Dendritic cell treated with granulocyte-macrophage colony-stimulating factor and Interleukin-4, amounts not matched to agents 40 ng/mL and 50 ng/mL, for 4 days (primary cell): ENCODE results near the gene KIF11.

Experiments used
- H3K27ac Mint-ChIP-seq: one replicate; pipeline ENCODE4 v1.8.0; 2022; ENCODE audit warnings: mild to moderate bottlenecking, mixed read lengths
- H3K27me3 Mint-ChIP-seq: one replicate; pipeline ENCODE4 v1.8.0; 2022; ENCODE audit warnings: mild to moderate bottlenecking, mixed read lengths
- H3K36me3 Mint-ChIP-seq: one replicate; pipeline ENCODE4 v1.8.0; 2022; ENCODE audit warnings: low read depth, mixed read lengths
- H3K4me1 Mint-ChIP-seq: one replicate; pipeline ENCODE4 v1.8.0; 2022; ENCODE audit warnings: low read depth, mixed read lengths
- H3K4me3 Mint-ChIP-seq: one replicate; pipeline ENCODE4 v1.8.0; 2022; ENCODE audit warnings: mild to moderate bottlenecking, moderate library complexity, mixed read lengths
- H3K9me3 Mint-ChIP-seq: one replicate; pipeline ENCODE4 v1.8.0; 2022; ENCODE audit warnings: mixed read lengths
- intact Hi-C: fragments of 100-400 bp; cut with micrococcal nuclease; formaldehyde crosslinking; loops from one replicate; pipeline ENCODE4 v1.15.0; 2022

Gene KIF11

GRCh38 chr10:92695679-92696605 is 103.0 kb downstream of the KIF11 start:
- H3K27ac Mint-ChIP-seq: no peak overlapping the region
- intact Hi-C loops: no loop called here

GRCh38 chr10:92696606-92697383 is 103.9 kb downstream of the KIF11 start:
- peak overlapping the region; percentile 2 for H3K27ac Mint-ChIP-seq
- H3K9me3 Mint-ChIP-seq: no peaks in the 10 kb centered on the region
- H3K4me3 Mint-ChIP-seq: no peak overlapping the region
- intact Hi-C loops: no loop called here
- peaks cover 22% of the 10 kb centered on the region for H3K27me3 Mint-ChIP-seq
- peaks cover 41% of the 10 kb centered on the region for H3K36me3 Mint-ChIP-seq
- peaks cover 54% of the 10 kb centered on the region for H3K4me1 Mint-ChIP-seq

More at GRCh38 chr10:92695679-92696605, 103.0 kb downstream of the KIF11 start:
- Mint-ChIP-seq H3K27me3 (peaks cover 19% of the 10 kb centered on the region), H3K4me3 (no peak overlapping the region), H3K9me3 (no peaks in the 10 kb centered on the region), H3K4me1 (peaks cover 57% of the 10 kb centered on the region), H3K36me3 (peaks cover 50% of the 10 kb centered on the region)

- H3K27me3 Mint-ChIP-seq: peaks cover 22% of the 10 kb centered on the region
- H3K4me1 Mint-ChIP-seq: peaks cover 47% of the 10 kb centered on the region
- intact Hi-C loops: no loop called here
These were observed 105.0 kb downstream of the KIF11 start for GRCh38 chr10:92697663-92698511.

GRCh38 chr10:92699193-92699517 is 106.2 kb downstream of the KIF11 start:
- Mint-ChIP-seq H3K4me1 (peaks cover 42% of the 10 kb centered on the region), H3K27me3 (peaks cover 28% of the 10 kb centered on the region), H3K4me3 (peak overlapping the region; percentile 65), H3K27ac (peak overlapping the region; percentile 43), H3K9me3 (no peaks in the 10 kb centered on the region), H3K36me3 (peaks cover 24% of the 10 kb centered on the region)
- intact Hi-C loops: no loop called here

More at GRCh38 chr10:92697663-92698511, 105.0 kb downstream of the KIF11 start:
- Mint-ChIP-seq H3K9me3 (no peaks in the 10 kb centered on the region), H3K36me3 (peaks cover 30% of the 10 kb centered on the region), H3K27ac (no peak overlapping the region), H3K4me3 (no peak overlapping the region)

- peak overlapping the region; percentile 65 for H3K4me3 Mint-ChIP-seq
- H3K4me1 Mint-ChIP-seq: peaks cover 37% of the 10 kb centered on the region
- no peaks in the 10 kb centered on the region for H3K9me3 Mint-ChIP-seq
- H3K36me3 Mint-ChIP-seq: peaks cover 18% of the 10 kb centered on the region
- intact Hi-C loops: no loop called here
- peaks cover 28% of the 10 kb centered on the region for H3K27me3 Mint-ChIP-seq
- H3K27ac Mint-ChIP-seq: peak overlapping the region; percentile 43
These were observed 106.8 kb downstream of the KIF11 start for GRCh38 chr10:92699518-92700381.

- peaks cover 29% of the 10 kb centered on the region for H3K27me3 Mint-ChIP-seq
- intact Hi-C loops: no loop called here
- H3K4me3 Mint-ChIP-seq: no peak overlapping the region
- no peaks in the 10 kb centered on the region for H3K36me3 Mint-ChIP-seq
- H3K27ac Mint-ChIP-seq: no peak overlapping the region
- H3K4me1 Mint-ChIP-seq: peaks cover 30% of the 10 kb centered on the region
- H3K9me3 Mint-ChIP-seq: no peaks in the 10 kb centered on the region
These were observed 109.5 kb downstream of the KIF11 start for GRCh38 chr10:92702301-92702916.
